GM20000 (cell line): ENCODE results near the gene CXCL5.
"Not testable (repeated sequence)": the region's sequence is repeated elsewhere in the genome, so short reads cannot be mapped to it uniquely, and the experiment has no call there.

Experiments
- DNase-seq: peaks from one replicate; pipeline ENCODE4 v3.0.0; 2012; ENCODE audit warnings: low spot score
- CTCF ChIP-seq: IDR thresholded peaks from 2 replicates; pipeline ENCODE4 v1.5.1; 2012; ENCODE audit warnings: mild to moderate bottlenecking, control low read depth; ENCODE audit errors: extremely low read depth, missing control alignments

Gene CXCL5

GRCh38 chr4:73974352-73974751, 24.1 kb downstream of the CXCL5 start:
- no peak for DNase-seq
- TF ChIP-seq CTCF = no peak

DNA sequence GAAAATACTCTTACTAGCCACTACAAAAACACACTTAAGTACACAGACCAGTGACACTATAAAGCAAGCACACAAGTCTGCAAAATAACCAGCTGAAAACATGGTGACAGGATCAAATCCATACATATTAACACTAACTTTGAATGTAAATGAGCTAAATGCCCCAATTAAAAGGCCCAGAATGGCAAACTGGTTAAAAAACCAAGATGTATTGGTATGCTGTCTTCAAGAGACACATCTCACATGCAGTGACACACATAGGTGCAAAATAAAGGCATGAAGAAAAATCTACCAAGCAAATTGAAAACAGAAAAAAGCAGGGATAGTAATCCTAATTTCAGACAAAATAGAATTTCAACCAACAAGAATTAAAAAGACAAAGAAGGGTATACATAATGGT, 27.5 kb downstream of the CXCL5 start:
- DNase-seq = no peak
- no peak for TF ChIP-seq CTCF

DNA sequence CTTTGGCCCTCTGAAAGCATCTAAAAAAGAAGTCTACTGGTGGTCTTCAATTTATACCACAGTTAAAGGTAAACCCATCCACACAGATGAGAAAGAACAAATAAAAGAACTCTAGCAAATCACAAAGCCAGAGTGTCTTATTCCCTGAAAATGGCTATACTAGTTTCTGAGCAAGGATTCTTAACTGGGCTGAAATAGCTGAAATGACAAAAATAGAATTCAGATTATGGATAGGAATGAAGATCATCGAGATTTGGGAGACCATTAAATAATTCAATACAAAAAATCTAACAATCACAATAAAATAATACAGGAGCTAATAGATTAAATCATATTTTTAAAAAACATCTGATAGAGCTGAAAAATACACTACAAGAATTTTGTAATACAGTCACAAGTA, 28.5 kb downstream of the CXCL5 start:
- no peak for TF ChIP-seq CTCF
- no peak for DNase-seq

DNA sequence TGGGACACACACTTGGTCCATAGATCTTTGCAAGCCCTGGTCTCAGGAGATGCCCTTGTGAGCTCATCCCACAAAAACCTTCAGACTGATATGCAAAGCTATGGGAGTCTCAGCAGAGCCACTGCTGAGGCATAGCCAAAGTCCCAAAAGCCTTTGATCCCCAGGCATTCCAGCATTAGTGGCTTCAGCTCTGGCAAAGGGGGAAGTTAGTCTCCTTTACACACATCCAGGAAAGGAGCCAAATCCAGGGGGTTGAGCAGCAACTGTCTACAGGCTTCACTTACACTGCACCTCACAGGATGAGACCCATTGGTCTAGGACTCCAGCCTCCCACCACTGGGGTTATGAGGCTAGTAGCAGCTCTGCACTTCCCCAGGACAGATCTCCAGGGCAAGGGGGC, 30.6 kb downstream of the CXCL5 start:
- TF ChIP-seq CTCF = no peak

GRCh38 chr4:73964862-73965611, 33.4 kb downstream of the CXCL5 start:
- DNase-seq = no peak
- TF ChIP-seq CTCF = no peak

More for the DNA sequence above, 30.6 kb downstream of the CXCL5 start:
- no peak for DNase-seq

DNA sequence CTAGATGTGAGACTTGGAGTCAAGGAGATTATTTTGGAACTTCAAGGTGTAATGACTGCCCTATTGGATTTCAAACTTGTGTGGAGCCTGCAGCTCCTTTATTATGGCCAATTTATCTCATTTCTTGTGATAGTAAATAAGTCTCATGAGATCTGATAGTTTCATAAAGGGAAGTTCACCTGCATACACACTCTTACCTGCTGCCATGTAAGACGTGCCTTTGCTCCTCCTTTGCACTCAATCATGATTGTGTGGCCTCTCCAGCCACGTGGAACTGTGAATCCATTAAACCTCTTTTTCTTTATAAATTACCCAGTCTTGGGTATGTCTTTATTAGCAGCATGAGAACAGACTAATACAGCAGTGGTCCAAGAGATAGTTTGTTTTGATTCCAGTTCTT, 35.8 kb downstream of the CXCL5 start:
- DNase-seq = no peak
- no peak for TF ChIP-seq CTCF

DNA sequence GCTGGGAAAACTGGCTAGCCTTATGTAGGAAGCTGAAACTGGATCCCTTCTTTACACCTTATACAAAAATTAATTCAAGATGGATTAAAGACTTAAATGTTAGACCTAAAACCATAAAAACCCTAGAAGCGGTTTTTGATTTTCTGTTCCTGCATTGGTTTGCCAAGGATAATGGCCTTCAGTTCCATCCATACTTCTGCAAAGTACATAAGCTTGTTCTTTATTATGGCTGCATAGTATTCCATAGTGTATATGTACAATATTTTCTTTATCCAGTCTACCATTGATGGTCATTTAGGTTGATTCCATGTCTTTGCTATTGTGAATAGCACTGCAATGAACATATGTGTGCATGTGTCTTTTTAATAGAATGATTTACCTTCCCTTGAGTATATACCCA, 39.4 kb downstream of the CXCL5 start:
- DNase-seq = not testable (repeated sequence)

DNA sequence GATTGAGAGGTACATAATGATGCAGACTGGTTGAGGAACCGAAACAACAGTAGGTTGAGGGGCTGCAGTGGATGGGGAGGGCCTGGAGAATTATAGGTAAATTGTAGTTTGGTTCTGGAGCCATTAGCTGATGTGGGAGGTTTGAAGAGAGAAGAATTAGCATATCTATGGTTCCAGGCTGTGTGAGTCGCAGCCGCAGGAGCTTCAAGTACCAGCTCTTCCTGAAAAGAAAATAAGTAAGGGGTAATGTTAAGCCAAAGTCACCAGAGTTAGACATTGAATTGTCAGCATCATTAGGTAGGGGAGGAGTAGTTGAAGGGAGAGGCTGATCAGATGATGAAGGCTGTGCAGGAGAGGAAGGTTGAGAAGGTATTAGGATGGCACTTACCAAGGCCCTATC, 46.1 kb downstream of the CXCL5 start:
- DNase-seq = no peak
- TF ChIP-seq CTCF = no peak

- DNase-seq = not testable (repeated sequence)
Observed at GRCh38 chr4:73950376-73950920, 48.0 kb downstream of the CXCL5 start.
